ENCODE results near the gene MFAP1. TPM values are rescaled to one million over a fixed set of nuclear protein-coding genes. Genes with fewer than 3 reads are reported as not detected.

Gene MFAP1
- total and polyA plus RNA-seq, 2 experiments from 2014 or later, result 24.5 to 34.9 TPM

- Mint-ChIP-seq H3K4me1 (peaks cover 38% of the 10 kb centered on the region), H3K27me3 (ENCODE audit: insufficient read depth, low read depth, poor library complexity) (peaks cover 12% of the 10 kb centered on the region), H3K9me3 (no peaks in the 10 kb centered on the region), H3K4me3 (peak within 1 kb of the TSS; percentile 99), H3K27ac (peak within 1 kb of the TSS; percentile 98), H3K36me3 (ENCODE audit: low read depth) (peaks cover 71% of the 10 kb centered on the region)
- Histone ChIP-seq H3K9me2 (ENCODE audit: insufficient read depth) (no peaks in the 10 kb centered on the region), H3K36me3 (ENCODE audit: insufficient read depth) (peaks cover 9% of the 10 kb centered on the region), H3K4me3 (peak within 1 kb of the TSS; percentile 89), H4K20me1 (replicated peaks; ENCODE audit: insufficient read depth) (peaks cover 2% of the 10 kb centered on the region; the same call in 1 of the 2 replicates), H3K79me2 (replicated peaks; ENCODE audit: insufficient read depth) (peaks cover 15% of the 10 kb centered on the region), H3K4me1 (ENCODE audit: insufficient read depth) (peaks cover 28% of the 10 kb centered on the region), H3K4me2 (peak within 1 kb of the TSS; percentile 88), H3F3A (replicated peaks; ENCODE audit: low read depth) (peaks cover 41% of the 10 kb centered on the region), H3K27ac (ENCODE audit: low read depth) (peak within 1 kb of the TSS; percentile 94), H2AFZ (peak within 1 kb of the TSS; percentile 49; the same call in 1 of the 2 replicates), H3K27me3 (ENCODE audit: insufficient read depth) (no peaks in the 10 kb centered on the region)
- ATAC-seq (peak; percentile 84), DNase-seq (ENCODE audit: low spot score) (peak; percentile 93)
- TF ChIP-seq ZNF331 (CRISPR knock-in tag; IDR thresholded peaks at IDR 0.05; ENCODE audit: low read depth) (no peak), EZH2phosphoT487 (IDR thresholded peaks at IDR 0.05; ENCODE audit: unreplicated experiment) (no peak), STAT1 (IDR thresholded peaks at IDR 0.05; ENCODE audit: unreplicated experiment) (no peak), ZNF114 (CRISPR knock-in tag; IDR thresholded peaks at IDR 0.05) (no peak), CREB1 (CRISPR knock-in tag; IDR thresholded peaks at IDR 0.05; ENCODE audit: low read depth) (peak; percentile 42; the same call in 1 of the 2 replicates), POLR2AphosphoS5 (IDR thresholded peaks at IDR 0.05; ENCODE audit: low read depth) (peak; percentile 92), ZNF462 (CRISPR knock-in tag; IDR thresholded peaks at IDR 0.05) (no peak), JUNB (IDR thresholded peaks at IDR 0.05; ENCODE audit: unreplicated experiment) (no peak), NANOG (IDR thresholded peaks at IDR 0.05; ENCODE audit: borderline replicate concordance) (no peak), REST (IDR thresholded peaks at IDR 0.05; ENCODE audit: unreplicated experiment) (no peak), EZH2 (IDR thresholded peaks at IDR 0.05; ENCODE audit: low read depth, unreplicated experiment) (no peak)
- TF ChIP-seq, protein P1, sequence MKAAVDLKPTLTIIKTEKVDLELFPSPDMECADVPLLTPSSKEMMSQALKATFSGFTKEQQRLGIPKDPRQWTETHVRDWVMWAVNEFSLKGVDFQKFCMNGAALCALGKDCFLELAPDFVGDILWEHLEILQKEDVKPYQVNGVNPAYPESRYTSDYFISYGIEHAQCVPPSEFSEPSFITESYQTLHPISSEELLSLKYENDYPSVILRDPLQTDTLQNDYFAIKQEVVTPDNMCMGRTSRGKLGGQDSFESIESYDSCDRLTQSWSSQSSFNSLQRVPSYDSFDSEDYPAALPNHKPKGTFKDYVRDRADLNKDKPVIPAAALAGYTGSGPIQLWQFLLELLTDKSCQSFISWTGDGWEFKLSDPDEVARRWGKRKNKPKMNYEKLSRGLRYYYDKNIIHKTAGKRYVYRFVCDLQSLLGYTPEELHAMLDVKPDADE (IDR thresholded peaks at IDR 0.05), result peak; percentile 30; the same call in 1 of the 2 replicates
- TF ChIP-seq, protein P2, sequence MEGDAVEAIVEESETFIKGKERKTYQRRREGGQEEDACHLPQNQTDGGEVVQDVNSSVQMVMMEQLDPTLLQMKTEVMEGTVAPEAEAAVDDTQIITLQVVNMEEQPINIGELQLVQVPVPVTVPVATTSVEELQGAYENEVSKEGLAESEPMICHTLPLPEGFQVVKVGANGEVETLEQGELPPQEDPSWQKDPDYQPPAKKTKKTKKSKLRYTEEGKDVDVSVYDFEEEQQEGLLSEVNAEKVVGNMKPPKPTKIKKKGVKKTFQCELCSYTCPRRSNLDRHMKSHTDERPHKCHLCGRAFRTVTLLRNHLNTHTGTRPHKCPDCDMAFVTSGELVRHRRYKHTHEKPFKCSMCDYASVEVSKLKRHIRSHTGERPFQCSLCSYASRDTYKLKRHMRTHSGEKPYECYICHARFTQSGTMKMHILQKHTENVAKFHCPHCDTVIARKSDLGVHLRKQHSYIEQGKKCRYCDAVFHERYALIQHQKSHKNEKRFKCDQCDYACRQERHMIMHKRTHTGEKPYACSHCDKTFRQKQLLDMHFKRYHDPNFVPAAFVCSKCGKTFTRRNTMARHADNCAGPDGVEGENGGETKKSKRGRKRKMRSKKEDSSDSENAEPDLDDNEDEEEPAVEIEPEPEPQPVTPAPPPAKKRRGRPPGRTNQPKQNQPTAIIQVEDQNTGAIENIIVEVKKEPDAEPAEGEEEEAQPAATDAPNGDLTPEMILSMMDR (conservative IDR thresholded peaks at IDR 0.05; ENCODE audit: low read depth in 2 of 2), result no peak
Observed at GRCh38 chr15:43800286-43801141, 24.0 kb downstream of the MFAP1 start, which contains the start of gene HYPK. HYPK (plus strand) TSS chr15:43800599; CDS start chr15:43800623, 24 bp downstream.
